Left kidney (tissue), 2 donors: ENCODE results near the gene BUD13. TPM values are rescaled to one million over a fixed set of nuclear protein-coding genes. Genes with fewer than 3 reads are reported as not detected.

Experiments
- DNase-seq: peaks from one replicate; pipeline ENCODE4 v3.0.0-alpha.2; 2013
- polyA plus RNA-seq: library from polyadenylated mRNA; unstranded; fragments of 120-200 nt; gene quantifications from one replicate; pipeline ENCODE4 v1.2.1, GENCODE V29; 2013; ENCODE audit not compliant: insufficient read length

The BUD13 gene
- polyA plus RNA-seq, 1 donor: 41.3 TPM

- no peak for DNase-seq
These were observed 20.9 kb upstream of the BUD13 start for GRCh38 chr11:116793772-116794097.

GRCh38 chr11:116792869-116793771 lies 20.3 kb upstream of the BUD13 start:
- no peak for DNase-seq

GRCh38 chr11:116792144-116792868 lies 19.5 kb upstream of the BUD13 start:
- DNase-seq: no peak

GRCh38 chr11:116791813-116792143 lies 19.0 kb upstream of the BUD13 start, which contains the start of gene APOA5:
TSS of gene APOA5 (minus strand) at chr11:116791879. CDS start at chr11:116791860, 19 bp downstream.
- no peak for DNase-seq

- DNase-seq: peak; percentile 69
These were observed 18.4 kb upstream of the BUD13 start for GRCh38 chr11:116791002-116791812.

- no peak for DNase-seq
These were observed 17.6 kb upstream of the BUD13 start for GRCh38 chr11:116790167-116791001.

- DNase-seq: no peak
These were observed 16.2 kb upstream of the BUD13 start for GRCh38 chr11:116788975-116789374.

GRCh38 chr11:116788534-116788933 lies 15.7 kb upstream of the BUD13 start:
- DNase-seq: no peak

- DNase-seq: peak; percentile 68
These were observed 15.1 kb upstream of the BUD13 start, which contains the start of gene ZPR1 for GRCh38 chr11:116787786-116788486. TSS of gene ZPR1 (minus strand) at chr11:116788023. CDS start at chr11:116787990, 33 bp downstream.

GRCh38 chr11:116787436-116787785 lies 14.6 kb upstream of the BUD13 start:
- DNase-seq: no peak

GRCh38 chr11:116786966-116787365 lies 14.2 kb upstream of the BUD13 start:
- DNase-seq: no peak

- no peak for DNase-seq
These were observed 13.5 kb upstream of the BUD13 start for GRCh38 chr11:116786326-116786725.

GRCh38 chr11:116782728-116783127 lies 9.9 kb upstream of the BUD13 start:
- DNase-seq: no peak

- no peak for DNase-seq
These were observed 5.8 kb upstream of the BUD13 start for GRCh38 chr11:116778556-116778955.

GRCh38 chr11:116777056-116777455 lies 4.3 kb upstream of the BUD13 start:
- no peak for DNase-seq

- no peak for DNase-seq
These were observed 3.8 kb upstream of the BUD13 start for GRCh38 chr11:116776522-116776984.

- no peak for DNase-seq
These were observed 3.2 kb upstream of the BUD13 start for GRCh38 chr11:116775975-116776374.

GRCh38 chr11:116774661-116775060 lies 1.9 kb upstream of the BUD13 start:
- no peak for DNase-seq

GRCh38 chr11:116773203-116774097 lies 663 bp upstream of the BUD13 start:
- DNase-seq: no peak

GRCh38 chr11:116771935-116772334 lies 852 bp downstream of the BUD13 start:
- no peak for DNase-seq
